T47D (cell line): Measurements from ENCODE around the gene GRID2.

Source experiments
- DNase-seq, 2 experiments: peaks; one replicate each; pipeline versions ENCODE4 v3.0.0 to v3.0.0-alpha.2; 2011 to 2012; ENCODE audit warnings: low read depth in 1 of 2, low spot score in 1 of 2
- JUND ChIP-seq: IDR thresholded peaks from 2 replicates; pipeline ENCODE4 v1.6.1; 2012; ENCODE audit warnings: low read depth
- in situ Hi-C: cut with HindIII; loops from 2 replicates; pipeline ENCODE4 v1.10.0; 2016; ENCODE audit warnings: low sequenced_read_pairs, low pct_unique_long_range_greater_than_20kb

The GRID2 gene

GRCh38 chr4:93451954-93452353 is 1148.2 kb downstream of the GRID2 start:
- no peak for TF ChIP-seq JUND

GRCh38 chr4:93461541-93461940 is 1157.8 kb downstream of the GRID2 start:
- in situ Hi-C loops: no loop called here
- DNase-seq: no peak
- no peak for TF ChIP-seq JUND

More at GRCh38 chr4:93451954-93452353, 1148.2 kb downstream of the GRID2 start:
- in situ Hi-C loops: no loop called here
- no peak for DNase-seq

- DNase-seq: no peak
- no peak for TF ChIP-seq JUND
- in situ Hi-C loops: no loop called here
These were observed 1162.7 kb downstream of the GRID2 start for GRCh38 chr4:93466446-93466845.

GRCh38 chr4:93467484-93468155 is 1163.9 kb downstream of the GRID2 start:
- in situ Hi-C loops: no loop called here
- no peak for TF ChIP-seq JUND
- DNase-seq: no peak

GRCh38 chr4:93469560-93469959 is 1165.8 kb downstream of the GRID2 start:
- no peak for DNase-seq
- TF ChIP-seq JUND: no peak
- in situ Hi-C loops: no loop called here

GRCh38 chr4:93475730-93476129 is 1172.0 kb downstream of the GRID2 start:
- in situ Hi-C loops: no loop called here
- no peak for TF ChIP-seq JUND
- no peak for DNase-seq

- in situ Hi-C loops: no loop called here
- no peak for TF ChIP-seq JUND
- DNase-seq: no peak
These were observed 1175.0 kb downstream of the GRID2 start for GRCh38 chr4:93478805-93479204.

GRCh38 chr4:93480452-93480851 is 1176.7 kb downstream of the GRID2 start:
- TF ChIP-seq JUND: no peak
- in situ Hi-C loops: no loop called here
- DNase-seq: no peak

- TF ChIP-seq JUND: no peak
- in situ Hi-C loops: no loop called here
- no peak for DNase-seq
These were observed 1191.6 kb downstream of the GRID2 start for GRCh38 chr4:93495346-93495745.

- in situ Hi-C loops: no loop called here
- TF ChIP-seq JUND: no peak
These were observed 1197.5 kb downstream of the GRID2 start for GRCh38 chr4:93501244-93501643.

GRCh38 chr4:93501946-93502345 is 1198.2 kb downstream of the GRID2 start:
- no peak for TF ChIP-seq JUND
- in situ Hi-C loops: no loop called here
- DNase-seq: no peak

More at GRCh38 chr4:93501244-93501643, 1197.5 kb downstream of the GRID2 start:
- DNase-seq: no peak

GRCh38 chr4:93502991-93503390 is 1199.2 kb downstream of the GRID2 start:
- TF ChIP-seq JUND: no peak
- no peak for DNase-seq
- in situ Hi-C loops: no loop called here

GRCh38 chr4:93513851-93514250 is 1210.1 kb downstream of the GRID2 start:
- no peak for TF ChIP-seq JUND
- in situ Hi-C loops: no loop called here
- DNase-seq: no peak

- in situ Hi-C loops: no loop called here
These were observed 1211.4 kb downstream of the GRID2 start for GRCh38 chr4:93515208-93515607.

More at GRCh38 chr4:93515208-93515607, 1211.4 kb downstream of the GRID2 start:
- DNase-seq: no peak
- TF ChIP-seq JUND: no peak
